Measurements from ENCODE around the gene TGFB1.

- TF ChIP-seq EZH2 (IDR thresholded peaks at IDR 0.05; ENCODE audit: borderline replicate concordance, low read length) = no peak
- TF ChIP-seq CTCF (conservative IDR thresholded peaks at IDR 0.05 in 1 of 2, IDR thresholded peaks at IDR 0.05 in 1 of 2; ENCODE audit: extremely low read depth in 1 of 2, insufficient read depth in 1 of 2, low read depth in 1 of 2, low read length in 2 of 2) = no peak
Observed at GRCh38 chr19:41299755-41300089, 54.0 kb downstream of the TGFB1 start.
